GM18505 (cell line): ENCODE data around the gene TWSG1.
"Not testable (repeated sequence)": the region's sequence is repeated elsewhere in the genome, so short reads cannot be mapped to it uniquely, and the experiment has no call there.

Experiments
- ATAC-seq: cut with Tn5 transposase; IDR thresholded peaks from one replicate; pipeline ENCODE4 v1.9.1; 2021; ENCODE audit not compliant: unreplicated experiment
- POLR2A ChIP-seq: IDR thresholded peaks from 4 replicates; pipeline ENCODE4 v1.6.1; 2011; ENCODE audit warnings: borderline replicate concordance; ENCODE audit not compliant: insufficient read depth, insufficient read length; ENCODE audit errors: extremely low read depth

The TWSG1 gene

GRCh38 chr18:9429662-9429993, 95.1 kb downstream of the TWSG1 start:
- no peak for TF ChIP-seq POLR2A
- no peak for ATAC-seq

- ATAC-seq: not testable (repeated sequence)
These were observed 95.7 kb downstream of the TWSG1 start for GRCh38 chr18:9430315-9430714.

DNA sequence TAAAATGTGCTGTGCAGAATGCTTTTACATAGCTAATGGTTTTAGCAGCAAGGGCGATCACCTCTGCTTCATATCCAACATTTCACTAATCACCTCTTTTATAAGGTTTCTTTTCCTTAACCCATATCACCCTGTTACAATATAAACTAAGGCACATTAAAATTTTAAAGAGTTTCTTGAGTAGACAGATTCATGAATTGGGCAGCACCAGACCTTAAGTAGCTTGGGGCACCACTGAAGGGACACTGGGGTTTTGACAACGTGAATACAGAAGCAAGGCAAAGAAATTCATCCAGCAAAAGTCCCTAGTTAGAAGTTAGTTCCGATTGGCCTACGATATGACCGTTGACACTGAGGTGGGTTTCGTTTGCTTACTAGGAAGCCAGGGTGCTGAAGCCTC, 96.7 kb downstream of the TWSG1 start:
- TF ChIP-seq POLR2A: no peak
- no peak for ATAC-seq

- ATAC-seq: not testable (repeated sequence)
These were observed 98.5 kb downstream of the TWSG1 start for GRCh38 chr18:9433122-9433521.

DNA sequence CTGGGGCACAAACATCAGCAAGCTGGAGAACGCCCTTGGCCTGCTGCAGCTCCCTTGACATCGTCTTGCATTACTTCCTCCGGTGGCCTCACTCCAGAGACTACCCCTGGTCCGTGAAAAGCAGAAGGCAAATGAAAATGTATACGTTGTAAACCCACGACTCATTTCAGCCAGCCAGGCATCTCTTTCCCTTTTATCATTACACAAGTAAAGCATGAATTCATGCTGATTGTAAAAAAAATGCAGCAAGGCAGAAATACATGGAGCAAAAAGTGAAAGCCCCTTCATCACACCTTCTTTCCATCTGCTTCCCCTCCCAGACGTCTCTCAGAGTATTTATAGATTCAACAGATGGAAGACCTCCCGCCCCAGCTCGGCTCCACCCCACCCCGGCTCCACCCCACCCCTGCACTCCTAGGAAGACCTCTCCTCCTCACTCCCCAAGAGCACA, 99.1 kb downstream of the TWSG1 start:
- no peak for TF ChIP-seq POLR2A
- no peak for ATAC-seq

GRCh38 chr18:9434122-9434701, 99.6 kb downstream of the TWSG1 start:
- ATAC-seq: no peak
- TF ChIP-seq POLR2A: no peak

DNA sequence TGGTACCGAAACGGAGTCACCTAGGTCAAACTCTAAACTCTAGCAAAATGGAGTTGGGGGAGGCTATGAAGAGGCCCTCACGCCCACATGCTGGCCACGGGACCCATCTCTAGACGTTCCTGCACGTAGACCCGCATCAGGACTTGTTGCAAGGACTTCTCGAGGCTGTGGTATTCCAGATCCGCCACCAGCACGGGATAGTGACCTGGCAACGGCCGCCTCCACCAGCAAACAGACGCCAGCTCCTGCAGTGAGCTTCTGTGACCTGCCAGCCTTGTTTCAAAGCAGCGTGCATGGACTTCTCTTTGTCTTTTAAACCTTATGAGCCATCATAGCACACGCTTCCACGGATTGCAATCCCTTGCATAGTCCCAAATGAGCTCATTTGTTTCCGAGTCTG, 100.5 kb downstream of the TWSG1 start:
- no peak for TF ChIP-seq POLR2A
- ATAC-seq: no peak

GRCh38 chr18:9436206-9436929, 101.8 kb downstream of the TWSG1 start:
- no peak for ATAC-seq

GRCh38 chr18:9437021-9437437, 102.5 kb downstream of the TWSG1 start:
- TF ChIP-seq POLR2A: no peak
- no peak for ATAC-seq

More at GRCh38 chr18:9436206-9436929, 101.8 kb downstream of the TWSG1 start:
- TF ChIP-seq POLR2A: no peak

GRCh38 chr18:9437672-9438071, 103.1 kb downstream of the TWSG1 start:
- no peak for ATAC-seq

GRCh38 chr18:9441061-9441460, 106.5 kb downstream of the TWSG1 start:
- no peak for TF ChIP-seq POLR2A
- ATAC-seq: no peak

More at GRCh38 chr18:9437672-9438071, 103.1 kb downstream of the TWSG1 start:
- no peak for TF ChIP-seq POLR2A

GRCh38 chr18:9444549-9444948, 110.0 kb downstream of the TWSG1 start:
- ATAC-seq: no peak

DNA sequence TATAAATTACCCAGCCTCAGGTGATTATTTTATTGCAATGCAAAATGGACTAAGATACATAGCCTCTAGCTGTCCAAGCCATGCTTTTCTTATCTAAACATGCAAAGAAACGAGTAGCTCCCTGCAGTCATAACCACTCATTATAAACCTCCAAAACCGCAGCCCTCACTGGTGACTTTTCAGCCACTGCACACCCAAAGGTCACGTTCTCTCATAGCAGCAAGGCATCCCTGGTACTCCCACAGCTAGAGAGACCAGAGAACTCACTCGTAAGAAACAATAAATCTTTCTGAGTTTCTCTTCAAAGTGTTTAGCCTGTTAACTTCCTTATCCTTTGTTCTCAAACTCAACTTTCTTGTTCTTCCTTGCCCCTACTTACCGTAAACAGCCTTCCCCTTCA, 112.3 kb downstream of the TWSG1 start:
- no peak for TF ChIP-seq POLR2A
- no peak for ATAC-seq

More at GRCh38 chr18:9444549-9444948, 110.0 kb downstream of the TWSG1 start:
- TF ChIP-seq POLR2A: no peak

GRCh38 chr18:9447334-9447733, 112.8 kb downstream of the TWSG1 start:
- no peak for ATAC-seq
- TF ChIP-seq POLR2A: no peak
